ENCODE results near the gene ABCF2. TPM values are rescaled to one million over a fixed set of nuclear protein-coding genes. Genes with fewer than 3 reads are reported as not detected.

The ABCF2 gene
- total and polyA plus RNA-seq, 2 of the 13 experiments (the other 11 are each of a cell fraction or from before 2014, with no cell fraction given): 16.3 to 42.5 TPM

GRCh38 chr7:151198945-151199848 lies 27.8 kb downstream of the ABCF2 start:
- no peak overlapping the region for H3K4me2 ChIP-seq (ENCODE audit: low read depth, low read length)
- no peaks in the 10 kb centered on the region for H3K9me3 ChIP-seq (ENCODE audit: low read length)
- H3K27me3 ChIP-seq (ENCODE audit: control insufficient read depth in 1 of 2, insufficient read depth in 2 of 2, low read length in 2 of 2): peaks cover 13 to 92% of the 10 kb centered on the region in 2 experiments
- TF ChIP-seq, protein P1, sequence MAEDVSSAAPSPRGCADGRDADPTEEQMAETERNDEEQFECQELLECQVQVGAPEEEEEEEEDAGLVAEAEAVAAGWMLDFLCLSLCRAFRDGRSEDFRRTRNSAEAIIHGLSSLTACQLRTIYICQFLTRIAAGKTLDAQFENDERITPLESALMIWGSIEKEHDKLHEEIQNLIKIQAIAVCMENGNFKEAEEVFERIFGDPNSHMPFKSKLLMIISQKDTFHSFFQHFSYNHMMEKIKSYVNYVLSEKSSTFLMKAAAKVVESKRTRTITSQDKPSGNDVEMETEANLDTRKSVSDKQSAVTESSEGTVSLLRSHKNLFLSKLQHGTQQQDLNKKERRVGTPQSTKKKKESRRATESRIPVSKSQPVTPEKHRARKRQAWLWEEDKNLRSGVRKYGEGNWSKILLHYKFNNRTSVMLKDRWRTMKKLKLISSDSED (CRISPR knock-in tag; IDR thresholded peaks at IDR 0.05): no peak
- no peak for TF ChIP-seq ZNF746 (CRISPR knock-in tag; IDR thresholded peaks at IDR 0.05)
- TF ChIP-seq ARNT (IDR thresholded peaks at IDR 0.05): no peak
- TF ChIP-seq, protein P2, sequence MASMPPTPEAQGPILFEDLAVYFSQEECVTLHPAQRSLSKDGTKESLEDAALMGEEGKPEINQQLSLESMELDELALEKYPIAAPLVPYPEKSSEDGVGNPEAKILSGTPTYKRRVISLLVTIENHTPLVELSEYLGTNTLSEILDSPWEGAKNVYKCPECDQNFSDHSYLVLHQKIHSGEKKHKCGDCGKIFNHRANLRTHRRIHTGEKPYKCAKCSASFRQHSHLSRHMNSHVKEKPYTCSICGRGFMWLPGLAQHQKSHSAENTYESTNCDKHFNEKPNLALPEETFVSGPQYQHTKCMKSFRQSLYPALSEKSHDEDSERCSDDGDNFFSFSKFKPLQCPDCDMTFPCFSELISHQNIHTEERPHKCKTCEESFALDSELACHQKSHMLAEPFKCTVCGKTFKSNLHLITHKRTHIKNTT (CRISPR knock-in tag; IDR thresholded peaks at IDR 0.05): no peak
- TF ChIP-seq CEBPZ (IDR thresholded peaks at IDR 0.05; ENCODE audit: low read length): no peak
- TF ChIP-seq TBX2 (CRISPR knock-in tag; IDR thresholded peaks at IDR 0.05; ENCODE audit: borderline replicate concordance): no peak
- no peak for TF ChIP-seq ZNF850 (CRISPR knock-in tag; conservative IDR thresholded peaks at IDR 0.05)
- TF ChIP-seq MTF1 (CRISPR knock-in tag; IDR thresholded peaks at IDR 0.05): no peak
- TF ChIP-seq GTF2F1 (IDR thresholded peaks at IDR 0.05; ENCODE audit: low read length): no peak
- no peak for TF ChIP-seq ARNT2 (CRISPR knock-in tag; IDR thresholded peaks at IDR 0.05; ENCODE audit: low read depth)
- TF ChIP-seq, protein P3, sequence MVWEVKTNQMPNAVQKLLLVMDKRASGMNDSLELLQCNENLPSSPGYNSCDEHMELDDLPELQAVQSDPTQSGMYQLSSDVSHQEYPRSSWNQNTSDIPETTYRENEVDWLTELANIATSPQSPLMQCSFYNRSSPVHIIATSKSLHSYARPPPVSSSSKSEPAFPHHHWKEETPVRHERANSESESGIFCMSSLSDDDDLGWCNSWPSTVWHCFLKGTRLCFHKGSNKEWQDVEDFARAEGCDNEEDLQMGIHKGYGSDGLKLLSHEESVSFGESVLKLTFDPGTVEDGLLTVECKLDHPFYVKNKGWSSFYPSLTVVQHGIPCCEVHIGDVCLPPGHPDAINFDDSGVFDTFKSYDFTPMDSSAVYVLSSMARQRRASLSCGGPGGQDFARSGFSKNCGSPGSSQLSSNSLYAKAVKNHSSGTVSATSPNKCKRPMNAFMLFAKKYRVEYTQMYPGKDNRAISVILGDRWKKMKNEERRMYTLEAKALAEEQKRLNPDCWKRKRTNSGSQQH (CRISPR knock-in tag; IDR thresholded peaks at IDR 0.05; ENCODE audit: low read depth): no peak
- no peak for TF ChIP-seq CBX5 (CRISPR knock-in tag; IDR thresholded peaks at IDR 0.05; ENCODE audit: borderline replicate concordance)
- TF ChIP-seq NCOA1 (CRISPR knock-in tag; IDR thresholded peaks at IDR 0.05): no peak
- no peak for TF ChIP-seq ZNF460 (CRISPR knock-in tag; IDR thresholded peaks at IDR 0.05; ENCODE audit: borderline replicate concordance)
- no peak for TF ChIP-seq ONECUT2 (CRISPR knock-in tag; IDR thresholded peaks at IDR 0.05)
- no peak for TF ChIP-seq FOSL1 (CRISPR knock-in tag; IDR thresholded peaks at IDR 0.05; ENCODE audit: borderline replicate concordance)
- no peak for TF ChIP-seq KLF16 (CRISPR knock-in tag; IDR thresholded peaks at IDR 0.05)
- no peak for TF ChIP-seq ZFP36 (IDR thresholded peaks at IDR 0.05; ENCODE audit: borderline replicate concordance, low read depth, low read length, partially characterized antibody)
- H3K9ac ChIP-seq (ENCODE audit: insufficient read depth, low read depth, low read length): no peak overlapping the region
- in situ Hi-C loops (cut with HindIII; ENCODE audit: extremely low pct_ligation_motif_present, low pct_unique_long_range_greater_than_20kb): loop anchor here (10.0 kb wide), 1 partner anchor 106 kb away; no protein-coding TSS in a partner anchor
- no peaks in the 10 kb centered on the region for H3K79me2 ChIP-seq (ENCODE audit: insufficient read depth, low read length)
- ATAC-seq (no peak), FAIRE-seq (no peak), DNase-seq (ENCODE audit: low spot score) (no peak)
- H2AFZ ChIP-seq (ENCODE audit: low read length): no peak overlapping the region
- H3K27ac ChIP-seq (ENCODE audit: extremely low read length, insufficient read depth, low read length): no peak overlapping the region
- H3K4me1 ChIP-seq (ENCODE audit: insufficient read depth, low read length): no peaks in the 10 kb centered on the region
- 12% methylated on average over 27 of the region's 30 CpGs for WGBS (ENCODE audit: low lambda C conversion rate)
- ChIA-PET POLR2A (no interaction called here), CTCF (ENCODE audit: low intra/inter-chr PET ratio, low total read pairs) (no interaction called here)
- no peaks in the 10 kb centered on the region for H4K20me1 ChIP-seq (ENCODE audit: insufficient read depth, low read length)
- intact Hi-C loops (cut with micrococcal nuclease; ENCODE audit: unreplicated experiment): no loop called here
- no TSS peak for BruUV-seq (replicated peaks)
- no peak overlapping the region for H3K4me3 ChIP-seq (replicated peaks in 1 of 3; ENCODE audit: insufficient read depth in 1 of 3, low read depth in 2 of 3, low read length in 3 of 3)
- H3K36me3 ChIP-seq (replicated peaks in 1 of 2; ENCODE audit: control insufficient read depth in 1 of 2, insufficient read depth in 2 of 2, low read length in 2 of 2): no peaks in the 10 kb centered on the region
